Smooth muscle cell (in vitro differentiated cells): ENCODE results near the gene DMAC1. TPM values are rescaled to one million over a fixed set of nuclear protein-coding genes. Genes with fewer than 3 reads are reported as not detected.

Source experiments
- DNase-seq: peaks from one replicate; lab custom pipeline; 2025; ENCODE audit not compliant: unreplicated experiment; lab: John Stamatoyannopoulos, UW
- H2AFZ ChIP-seq: fragments of 200-600 bp; sonication (generic); 2 replicates; pipeline ENCODE4 v1.6.0; 2016; ENCODE audit warnings: antibody characterized with exemption, low read depth, mild to moderate bottlenecking
- H3F3A ChIP-seq: fragments of 200-600 bp; sonication (generic); 2 replicates; pipeline ENCODE4 v1.6.0; 2017; ENCODE audit warnings: antibody characterized with exemption, low read depth
- H3K27ac ChIP-seq: fragments of 200-600 bp; sonication (generic); 2 replicates; pipeline ENCODE4 v1.5.1; 2016; ENCODE audit warnings: low read depth, mild to moderate bottlenecking
- H3K27me3 ChIP-seq: fragments of 200-600 bp; sonication (generic); 2 replicates; pipeline ENCODE4 v1.6.1; 2016; ENCODE audit warnings: low read depth, mild to moderate bottlenecking
- H3K36me3 ChIP-seq: fragments of 200-600 bp; sonication (generic); 2 replicates; pipeline ENCODE4 v1.5.1; 2016; ENCODE audit warnings: low read depth
- H3K4me1 ChIP-seq: fragments of 200-600 bp; sonication (generic); 2 replicates; pipeline ENCODE4 v1.5.1; 2016; ENCODE audit warnings: low read depth
- H3K4me2 ChIP-seq: fragments of 200-600 bp; sonication (generic); 2 replicates; pipeline ENCODE4 v1.6.0; 2016; ENCODE audit warnings: mild to moderate bottlenecking
- H3K4me3 ChIP-seq: fragments of 200-600 bp; sonication (generic); 2 replicates; pipeline ENCODE4 v1.5.1; 2016; ENCODE audit warnings: mild to moderate bottlenecking
- H3K79me2 ChIP-seq: fragments of 200-600 bp; sonication (generic); 2 replicates; pipeline ENCODE4 v1.6.0; 2016; ENCODE audit warnings: low read depth, mild to moderate bottlenecking
- H3K9ac ChIP-seq: fragments of 200-600 bp; sonication (generic); 2 replicates; pipeline ENCODE4 v1.6.0; 2016; ENCODE audit warnings: low read depth
- H3K9me3 ChIP-seq: fragments of 200-600 bp; sonication (generic); replicated peaks from 2 replicates; pipeline ENCODE4 v1.5.1; 2016; ENCODE audit warnings: low read depth
- H4K20me1 ChIP-seq: fragments of 200-600 bp; sonication (generic); 2 replicates; pipeline ENCODE4 v1.6.0; 2016; ENCODE audit warnings: low read depth
- WGBS: methylation state at CpG from one replicate; pipeline ENCODE4 v1.1.7; 2016; ENCODE audit warnings: low lambda C conversion rate; 5-methylcytosine and 5-hydroxymethylcytosine counted together
- polyA plus RNA-seq: library from polyadenylated mRNA; unstranded; fragments of >200 nt; fragmentation: Nextera tagmentation; extraction: Ambion mirVana; gene quantifications from 2 replicates; pipeline ENCODE4 v1.2.1, GENCODE V29; 2016
- total RNA-seq: library from RNA; depleted of rRNA; stranded (reverse); fragments of >200 nt; gene quantifications from 2 replicates; pipeline ENCODE4 v1.2.3, GENCODE V29; 2014
- TF ChIP-seq, protein P1 (sequence below): fragments of 200-600 bp; sonication (generic); IDR thresholded peaks from 2 replicates; pipeline ENCODE4 v1.5.1; 2017; ENCODE audit warnings: borderline replicate concordance, mild to moderate bottlenecking, antibody characterized with exemption; ENCODE audit not compliant: insufficient read depth, poor library complexity, severe bottlenecking

DMAC1 gene
- total and polyA plus RNA-seq, 2 experiments from 2014 or later = 17.5 to 68.3 TPM

DNA sequence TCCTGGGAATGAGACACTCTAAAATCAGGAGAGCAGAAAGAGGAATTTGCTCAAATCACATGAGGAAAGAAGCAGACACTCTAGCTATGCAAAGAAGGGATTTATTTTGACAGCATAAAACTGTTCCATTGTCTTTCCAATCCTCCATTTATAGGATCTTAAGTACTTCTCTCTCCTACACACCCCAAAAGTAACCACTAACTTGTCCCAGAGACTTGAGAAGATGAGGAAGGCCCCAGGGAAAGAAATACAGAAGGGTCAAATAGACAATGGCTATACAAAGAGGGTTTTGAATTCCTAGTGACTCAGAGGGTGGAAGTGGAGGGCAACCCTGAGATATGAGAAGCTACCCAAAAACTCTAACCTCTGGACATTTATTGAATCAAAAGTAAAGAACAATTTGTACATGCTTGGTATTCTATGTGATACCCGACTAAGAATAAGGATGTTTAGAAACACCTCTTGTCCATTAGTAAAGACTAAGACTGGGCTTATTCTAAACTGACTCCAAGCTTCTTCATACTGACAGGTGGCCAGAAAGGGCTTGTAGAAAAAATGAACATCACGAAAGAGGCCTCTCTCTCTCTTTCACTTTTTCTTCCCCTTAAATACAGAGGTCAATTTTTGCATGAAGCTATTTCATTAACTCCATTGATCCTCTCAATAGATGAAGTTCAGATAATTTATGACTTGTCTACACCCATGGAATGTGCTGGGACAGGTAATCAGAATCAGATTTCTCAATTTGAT, 20.6 kb downstream of the DMAC1 start:
- Histone ChIP-seq H3K9ac (no peak overlapping the region), H3K79me2 (no peaks in the 10 kb centered on the region), H3K9me3 (no peaks in the 10 kb centered on the region), H3K27me3 (no peaks in the 10 kb centered on the region), H4K20me1 (no peaks in the 10 kb centered on the region), H3K27ac (peak overlapping the region; percentile 58), H3K4me1 (peaks cover 6% of the 10 kb centered on the region), H3K4me3 (no peak overlapping the region), H2AFZ (no peak overlapping the region), H3K36me3 (no peaks in the 10 kb centered on the region), H3K4me2 (no peak overlapping the region), H3F3A (peaks cover 7% of the 10 kb centered on the region)
- WGBS = 96% methylated on average over 2 of the region's 2 CpGs
- TF ChIP-seq, protein P1, sequence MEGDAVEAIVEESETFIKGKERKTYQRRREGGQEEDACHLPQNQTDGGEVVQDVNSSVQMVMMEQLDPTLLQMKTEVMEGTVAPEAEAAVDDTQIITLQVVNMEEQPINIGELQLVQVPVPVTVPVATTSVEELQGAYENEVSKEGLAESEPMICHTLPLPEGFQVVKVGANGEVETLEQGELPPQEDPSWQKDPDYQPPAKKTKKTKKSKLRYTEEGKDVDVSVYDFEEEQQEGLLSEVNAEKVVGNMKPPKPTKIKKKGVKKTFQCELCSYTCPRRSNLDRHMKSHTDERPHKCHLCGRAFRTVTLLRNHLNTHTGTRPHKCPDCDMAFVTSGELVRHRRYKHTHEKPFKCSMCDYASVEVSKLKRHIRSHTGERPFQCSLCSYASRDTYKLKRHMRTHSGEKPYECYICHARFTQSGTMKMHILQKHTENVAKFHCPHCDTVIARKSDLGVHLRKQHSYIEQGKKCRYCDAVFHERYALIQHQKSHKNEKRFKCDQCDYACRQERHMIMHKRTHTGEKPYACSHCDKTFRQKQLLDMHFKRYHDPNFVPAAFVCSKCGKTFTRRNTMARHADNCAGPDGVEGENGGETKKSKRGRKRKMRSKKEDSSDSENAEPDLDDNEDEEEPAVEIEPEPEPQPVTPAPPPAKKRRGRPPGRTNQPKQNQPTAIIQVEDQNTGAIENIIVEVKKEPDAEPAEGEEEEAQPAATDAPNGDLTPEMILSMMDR = no peak
- no peak for DNase-seq

DNA sequence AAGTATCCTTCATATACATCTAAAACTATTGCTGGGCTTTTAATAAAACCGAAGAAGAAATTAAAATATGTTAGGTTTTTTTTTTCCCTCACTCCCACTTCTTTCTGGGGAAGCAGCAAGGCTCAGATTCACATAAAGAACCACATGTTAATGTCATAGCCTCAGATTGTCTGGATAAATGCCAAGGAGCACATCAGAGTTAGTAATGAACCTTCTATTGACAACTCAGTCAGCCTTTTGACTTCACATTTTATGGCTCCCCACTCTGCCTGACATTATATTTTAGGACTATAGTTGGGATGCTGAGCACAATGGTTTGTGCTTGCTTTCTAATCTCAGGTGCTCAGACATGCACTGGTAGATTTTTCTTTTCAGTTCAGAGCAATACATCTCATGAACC, 21.8 kb downstream of the DMAC1 start:
- TF ChIP-seq, protein P1 = no peak
- no peaks in the 10 kb centered on the region for H3K36me3 ChIP-seq
- H4K20me1 ChIP-seq = no peaks in the 10 kb centered on the region
- H3K9ac ChIP-seq = no peak overlapping the region
- H3K4me1 ChIP-seq = peaks cover 6% of the 10 kb centered on the region
- H3K9me3 ChIP-seq = no peaks in the 10 kb centered on the region
- H3K27ac ChIP-seq = no peak overlapping the region
- H2AFZ ChIP-seq = no peak overlapping the region
- 92% methylated on average over 1 of the region's 1 CpG for WGBS
- no peaks in the 10 kb centered on the region for H3K27me3 ChIP-seq
- H3K79me2 ChIP-seq = no peaks in the 10 kb centered on the region
- H3F3A ChIP-seq = peaks cover 7% of the 10 kb centered on the region
- H3K4me3 ChIP-seq = no peak overlapping the region
- H3K4me2 ChIP-seq = no peak overlapping the region
- no peak for DNase-seq

DNA sequence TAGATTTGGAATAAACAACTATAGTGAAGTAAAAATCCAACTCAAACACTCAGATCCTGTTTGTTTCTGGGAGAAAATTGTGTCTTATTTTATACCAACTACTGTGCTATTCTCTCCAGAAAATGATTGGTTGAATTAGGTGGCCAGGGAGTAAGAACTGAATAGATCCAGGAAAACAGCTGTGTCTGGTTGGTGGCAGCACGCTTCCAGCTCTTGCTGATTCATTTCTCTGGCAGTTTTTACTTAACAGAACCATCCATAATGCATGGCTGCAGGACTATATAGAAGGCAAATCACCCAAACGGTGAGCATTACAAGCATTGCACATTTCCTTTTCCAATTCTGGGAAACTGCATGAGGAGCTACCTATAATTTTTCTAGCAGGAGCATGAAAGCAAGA, 29.5 kb downstream of the DMAC1 start:
- 16% methylated on average over 2 of the region's 2 CpGs for WGBS
- no peaks in the 10 kb centered on the region for H3F3A ChIP-seq
- no peaks in the 10 kb centered on the region for H3K79me2 ChIP-seq
- no peaks in the 10 kb centered on the region for H3K9me3 ChIP-seq
- H3K27me3 ChIP-seq = no peaks in the 10 kb centered on the region
- no peak overlapping the region for H3K9ac ChIP-seq
- H2AFZ ChIP-seq = peak overlapping the region; percentile 65
- no peaks in the 10 kb centered on the region for H4K20me1 ChIP-seq
- no peak for DNase-seq
- no peaks in the 10 kb centered on the region for H3K36me3 ChIP-seq
- H3K4me2 ChIP-seq = no peak overlapping the region
- no peaks in the 10 kb centered on the region for H3K4me1 ChIP-seq
- TF ChIP-seq, protein P1 = no peak
- H3K4me3 ChIP-seq = no peak overlapping the region
- no peak overlapping the region for H3K27ac ChIP-seq

DNA sequence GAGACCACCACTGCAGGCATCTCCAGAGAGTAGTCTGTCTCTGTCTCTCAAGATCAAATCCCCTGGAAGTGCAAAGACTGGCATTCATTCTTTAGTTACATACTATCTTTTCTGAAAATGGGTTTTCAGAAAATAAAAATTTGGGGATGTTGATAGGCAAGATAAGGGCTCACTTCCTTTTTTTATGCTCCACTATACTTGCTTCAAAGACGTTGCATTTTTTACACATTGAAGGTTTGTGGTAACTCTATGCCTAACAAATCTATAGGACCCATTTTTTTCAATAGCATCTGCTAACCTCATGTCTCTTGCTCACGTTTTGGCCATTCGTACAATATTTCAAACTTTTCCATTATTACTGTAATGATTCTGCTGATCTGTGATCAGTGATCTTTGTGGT, 37.0 kb downstream of the DMAC1 start:
- no peak overlapping the region for H3K4me2 ChIP-seq
- no peak overlapping the region for H3K9ac ChIP-seq
- no peak overlapping the region for H3K27ac ChIP-seq
- no peaks in the 10 kb centered on the region for H4K20me1 ChIP-seq
- no peaks in the 10 kb centered on the region for H3K79me2 ChIP-seq
- 90% methylated on average over 3 of the region's 3 CpGs for WGBS
- DNase-seq = no peak
- peaks cover 9% of the 10 kb centered on the region for H3K9me3 ChIP-seq
- no peaks in the 10 kb centered on the region for H3K27me3 ChIP-seq
- H3K4me1 ChIP-seq = no peaks in the 10 kb centered on the region
- no peaks in the 10 kb centered on the region for H3K36me3 ChIP-seq
- TF ChIP-seq, protein P1 = no peak
- H2AFZ ChIP-seq = no peak overlapping the region
- H3F3A ChIP-seq = no peaks in the 10 kb centered on the region
- H3K4me3 ChIP-seq = no peak overlapping the region
